Measurements from ENCODE around the gene PALS1.
A peak's percentile ranks its signal among the peaks of the same experiment; 100 is the strongest.

Gene PALS1

DNA sequence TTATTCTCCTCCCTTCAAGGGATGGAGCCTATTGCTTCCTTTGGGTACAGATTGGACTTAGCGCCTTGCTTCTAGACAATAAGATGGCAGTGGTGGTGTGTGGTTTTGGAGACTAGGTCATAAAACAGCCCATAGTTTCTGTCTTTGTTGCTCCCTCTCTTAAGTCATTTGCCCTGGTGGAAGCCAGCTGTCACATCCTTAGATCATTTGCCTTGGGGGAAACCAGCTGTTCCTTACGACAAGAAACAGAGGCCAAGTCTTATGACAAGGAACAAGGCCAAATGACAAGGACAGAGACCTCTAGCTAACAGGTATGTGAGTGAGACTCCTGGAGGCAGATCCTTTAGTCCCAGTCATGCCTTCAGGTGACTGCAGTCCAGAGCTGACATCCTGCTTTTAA lies 9.2 kb upstream of the PALS1 start:
- ChIA-PET CTCF (interaction anchor here (1.0 kb wide), 1 partner anchor 10 kb away, joined by 4 read pairs; no protein-coding TSS in a partner anchor), POLR2A (no interaction called here)
- H3K4me3 ChIP-seq (ENCODE audit: low read depth, low read length), result no peak overlapping the region
- no peak for DNase-seq (ENCODE audit: low read depth, low spot score)
- no peak for TF ChIP-seq CTCF (IDR thresholded peaks at IDR 0.05; ENCODE audit: insufficient read depth, low read length, missing control alignments)

DNA sequence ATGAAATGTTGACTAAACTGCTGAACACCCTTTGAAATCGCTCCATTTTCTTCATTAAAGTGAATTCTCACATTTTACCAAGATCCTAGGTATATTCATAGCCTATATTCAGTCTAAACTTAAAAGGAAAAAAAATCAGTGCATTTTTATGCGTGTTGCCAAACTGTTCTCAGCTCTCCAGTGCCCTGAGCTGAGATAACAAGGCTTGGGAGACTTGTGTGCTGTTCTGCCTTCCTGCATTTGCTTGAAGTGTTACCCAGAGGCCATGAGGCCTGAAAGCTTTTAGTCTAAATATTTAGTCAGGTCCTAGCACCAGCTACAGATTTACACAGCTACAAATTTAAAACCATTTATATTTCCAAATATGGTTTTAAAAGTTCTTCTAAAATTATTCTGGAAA lies 8.6 kb upstream of the PALS1 start:
- H3K4me3 ChIP-seq (ENCODE audit: low read depth, low read length), result no peak overlapping the region
- no peak for DNase-seq (ENCODE audit: low read depth, low spot score)
- CTCF ChIA-PET, result interaction anchor here (1.0 kb wide), 1 partner anchor 10 kb away, joined by 4 read pairs; no protein-coding TSS in a partner anchor
- POLR2A ChIA-PET, result no interaction called here
- no peak for TF ChIP-seq CTCF (IDR thresholded peaks at IDR 0.05; ENCODE audit: insufficient read depth, low read length, missing control alignments)

GRCh38 chr14:67237591-67237990 lies 3.6 kb upstream of the PALS1 start:
- ChIA-PET POLR2A (no interaction called here), CTCF (interaction anchor here (0.7 kb wide), 1 partner anchor 71 kb away, joined by 3 read pairs; no protein-coding TSS in a partner anchor)
- no peak overlapping the region for H3K4me3 ChIP-seq (ENCODE audit: low read depth, low read length)
- no peak for TF ChIP-seq CTCF (IDR thresholded peaks at IDR 0.05; ENCODE audit: insufficient read depth, low read length, missing control alignments)
- DNase-seq (ENCODE audit: low read depth, low spot score), result no peak

GRCh38 chr14:67239582-67239981 lies 1.7 kb upstream of the PALS1 start:
- TF ChIP-seq CTCF (IDR thresholded peaks at IDR 0.05; ENCODE audit: insufficient read depth, low read length, missing control alignments), result no peak
- ChIA-PET POLR2A (no interaction called here), CTCF (interaction anchor here (0.9 kb wide), 1 partner anchor 46 kb away, joined by 3 read pairs; no protein-coding TSS in a partner anchor)
- no peak for DNase-seq (ENCODE audit: low read depth, low spot score)
- no peak overlapping the region for H3K4me3 ChIP-seq (ENCODE audit: low read depth, low read length)

- ChIA-PET POLR2A (interaction anchor here (2.2 kb wide), 1 partner anchor 19 kb away, joined by 9 read pairs; no protein-coding TSS in a partner anchor), CTCF (no interaction called here)
- TF ChIP-seq CTCF (IDR thresholded peaks at IDR 0.05; ENCODE audit: insufficient read depth, low read length, missing control alignments), result no peak
- DNase-seq (ENCODE audit: low read depth, low spot score), result no peak
- peak overlapping the region; percentile 59 for H3K4me3 ChIP-seq (ENCODE audit: low read depth, low read length)
These were observed 885 bp upstream of the PALS1 start for GRCh38 chr14:67240168-67240932.

GRCh38 chr14:67240978-67241410 lies 241 bp upstream of the PALS1 start:
- H3K4me3 ChIP-seq (ENCODE audit: low read depth, low read length), result peak overlapping the region; percentile 90
- peak; percentile 63 for DNase-seq (ENCODE audit: low read depth, low spot score)
- ChIA-PET POLR2A (interaction anchor here (0.6 to 2.2 kb wide), 2 partner anchors 17 to 20 kb away, joined by 3 to 9 read pairs; no protein-coding TSS in a partner anchor), CTCF (no interaction called here)
- TF ChIP-seq CTCF (IDR thresholded peaks at IDR 0.05; ENCODE audit: insufficient read depth, low read length, missing control alignments), result no peak

Data from AG04449 (cell line).